Endothelial cell of umbilical vein (primary cell): ENCODE data around the gene ACTR3.

ENCODE experiments used
- FOS ChIP-seq: IDR thresholded peaks from 2 replicates; pipeline ENCODE4 v1.6.1; 2011; ENCODE audit warnings: mild to moderate bottlenecking, low read length, moderate library complexity, borderline replicate concordance; ENCODE audit not compliant: insufficient read depth
- MYC ChIP-seq: IDR thresholded peaks from one replicate; pipeline ENCODE4 v1.6.1; 2011; ENCODE audit warnings: mild to moderate bottlenecking, low read depth, low read length
- POLR2A ChIP-seq: IDR thresholded peaks from 2 replicates; pipeline ENCODE4 v1.6.1; 2012; ENCODE audit warnings: low read depth, mild to moderate bottlenecking, control low read depth, low read length
- POLR2AphosphoS5 ChIP-seq: IDR thresholded peaks from 2 replicates; pipeline ENCODE4 v1.6.1; 2012; ENCODE audit warnings: low read depth, mild to moderate bottlenecking, control low read depth, low read length, moderate library complexity; ENCODE audit not compliant: insufficient read depth
- TF ChIP-seq, protein P1 (sequence below), 2 donors: IDR thresholded peaks; 1 replicate in 1 of 2; 2 replicates in 1 of 2; pipeline ENCODE4 v1.5.1; 2011; ENCODE audit warnings: low read length in 2 of 2, mild to moderate bottlenecking in 2 of 2, moderate library complexity in 2 of 2, control low read depth in 1 of 2, inconsistent platforms in 1 of 2, low read depth in 1 of 2; ENCODE audit not compliant: insufficient read depth in 1 of 2; ENCODE audit errors: extremely low read depth in 1 of 2
- TF ChIP-seq, protein P2 (sequence below): IDR thresholded peaks from 2 replicates; pipeline ENCODE4 v1.6.1; 2011; ENCODE audit not compliant: insufficient read depth, insufficient read length

DNA sequence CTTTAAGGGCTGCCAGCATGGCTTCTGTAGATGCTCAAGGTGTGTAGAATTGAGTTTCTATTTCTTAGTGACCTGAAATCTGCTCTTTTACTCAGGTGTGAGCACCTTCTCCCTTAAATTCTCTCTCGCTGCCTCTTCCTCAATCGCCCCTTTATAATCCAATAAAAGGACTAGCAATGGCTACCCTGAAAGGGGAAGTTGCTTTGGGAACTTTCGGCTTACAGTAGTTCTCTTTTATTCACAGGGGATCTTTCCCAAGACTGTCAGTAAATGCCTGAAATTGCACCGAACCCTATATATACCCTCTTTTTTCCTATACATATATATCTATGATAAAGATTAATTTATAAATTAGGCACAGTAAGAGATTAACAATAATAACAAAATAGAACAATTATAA lies 121.8 kb downstream of the ACTR3 start:
- TF ChIP-seq FOS: no peak
- TF ChIP-seq, protein P1, sequence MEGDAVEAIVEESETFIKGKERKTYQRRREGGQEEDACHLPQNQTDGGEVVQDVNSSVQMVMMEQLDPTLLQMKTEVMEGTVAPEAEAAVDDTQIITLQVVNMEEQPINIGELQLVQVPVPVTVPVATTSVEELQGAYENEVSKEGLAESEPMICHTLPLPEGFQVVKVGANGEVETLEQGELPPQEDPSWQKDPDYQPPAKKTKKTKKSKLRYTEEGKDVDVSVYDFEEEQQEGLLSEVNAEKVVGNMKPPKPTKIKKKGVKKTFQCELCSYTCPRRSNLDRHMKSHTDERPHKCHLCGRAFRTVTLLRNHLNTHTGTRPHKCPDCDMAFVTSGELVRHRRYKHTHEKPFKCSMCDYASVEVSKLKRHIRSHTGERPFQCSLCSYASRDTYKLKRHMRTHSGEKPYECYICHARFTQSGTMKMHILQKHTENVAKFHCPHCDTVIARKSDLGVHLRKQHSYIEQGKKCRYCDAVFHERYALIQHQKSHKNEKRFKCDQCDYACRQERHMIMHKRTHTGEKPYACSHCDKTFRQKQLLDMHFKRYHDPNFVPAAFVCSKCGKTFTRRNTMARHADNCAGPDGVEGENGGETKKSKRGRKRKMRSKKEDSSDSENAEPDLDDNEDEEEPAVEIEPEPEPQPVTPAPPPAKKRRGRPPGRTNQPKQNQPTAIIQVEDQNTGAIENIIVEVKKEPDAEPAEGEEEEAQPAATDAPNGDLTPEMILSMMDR (IDR thresholded peaks at IDR 0.05; ENCODE audit: extremely low read depth in 1 of 2, insufficient read depth in 1 of 2, low read depth in 1 of 2, low read length in 2 of 2): no peak
- TF ChIP-seq, protein P2, sequence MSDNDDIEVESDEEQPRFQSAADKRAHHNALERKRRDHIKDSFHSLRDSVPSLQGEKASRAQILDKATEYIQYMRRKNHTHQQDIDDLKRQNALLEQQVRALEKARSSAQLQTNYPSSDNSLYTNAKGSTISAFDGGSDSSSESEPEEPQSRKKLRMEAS: no peak
- TF ChIP-seq POLR2AphosphoS5: no peak
- no peak for TF ChIP-seq POLR2A
- TF ChIP-seq MYC: no peak
